ENCODE measurements around the gene SFSWAP. TPM values are rescaled to one million over a fixed set of nuclear protein-coding genes. Genes with fewer than 3 reads are reported as not detected.

Gene SFSWAP
- total RNA-seq, 1 experiment from 2014 or later: 50.4 TPM

DNA sequence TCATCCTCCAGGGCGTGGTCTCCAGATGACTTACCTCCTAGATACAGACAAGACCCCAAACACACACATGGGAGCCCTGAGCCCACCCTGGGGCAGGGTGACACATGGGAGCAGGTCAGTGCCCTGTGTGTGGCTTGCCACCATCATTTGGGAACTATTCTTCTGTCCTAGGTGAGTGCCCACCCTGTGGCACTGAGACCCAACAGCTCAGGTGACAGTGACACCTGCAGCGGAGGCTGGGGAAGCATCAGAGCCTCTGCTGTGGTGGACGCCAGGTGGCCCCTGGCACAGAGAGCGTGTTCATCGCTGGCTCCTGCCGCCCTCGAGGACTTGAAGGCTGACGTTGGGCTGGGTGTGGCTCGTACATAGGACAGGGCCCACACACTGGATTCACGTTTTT lies 23.0 kb downstream of the SFSWAP start:
- ChIA-PET POLR2A (no interaction called here), CTCF (no interaction called here), RAD21 (ENCODE audit: low non-redundant PET in 1 of 2, low total read pairs in 2 of 2, uncharacterized antibody in 2 of 2, unreplicated experiment in 2 of 2) (no interaction called here)
- no TSS peak for BruUV-seq (replicated peaks)
- ATAC-seq: no peak
- Histone ChIP-seq H2AFZ (ENCODE audit: low read depth, low read length, poor library complexity, severe bottlenecking) (no peak overlapping the region), H3K27me3 (ENCODE audit: insufficient read depth, low read length) (no peaks in the 10 kb centered on the region), H3K9me3 (ENCODE audit: control insufficient read depth in 1 of 2, insufficient read depth in 1 of 2, low read depth in 1 of 2, low read length in 2 of 2) (no peaks in the 10 kb centered on the region), H3K36me3 (ENCODE audit: control insufficient read depth in 1 of 2, insufficient read depth in 2 of 2, low read length in 2 of 2) (peaks cover 37 to 55% of the 10 kb centered on the region in 2 experiments), H3K27ac (ENCODE audit: low read depth, low read length) (no peak overlapping the region), H3K9ac (ENCODE audit: low read length) (no peak overlapping the region), H3K79me2 (ENCODE audit: insufficient read depth, low read length) (peaks cover 26% of the 10 kb centered on the region), H3K4me3 (replicated peaks in 1 of 2; ENCODE audit: low read depth in 1 of 2, low read length in 2 of 2) (no peak overlapping the region), H3K9me2 (ENCODE audit: insufficient read depth) (no peaks in the 10 kb centered on the region), H3K4me1 (ENCODE audit: control insufficient read depth in 1 of 2, insufficient read depth in 2 of 2, low read length in 2 of 2) (peaks cover 15 to 28% of the 10 kb centered on the region in 2 experiments), H3K4me2 (ENCODE audit: low read length) (no peak overlapping the region), H4K20me1 (ENCODE audit: insufficient read depth) (no peaks in the 10 kb centered on the region)
- TF ChIP-seq ZFX (IDR thresholded peaks at IDR 0.05) (no peak), CEBPB (IDR thresholded peaks at IDR 0.05; ENCODE audit: low read depth) (no peak), FOSL1 (IDR thresholded peaks at IDR 0.05; ENCODE audit: low read depth) (no peak), TCF7L2 (IDR thresholded peaks at IDR 0.05; ENCODE audit: borderline replicate concordance, extremely low read depth, insufficient read depth, insufficient read length) (no peak), RAD21 (IDR thresholded peaks at IDR 0.05; ENCODE audit: low read depth) (no peak), CBX3 (IDR thresholded peaks at IDR 0.05; ENCODE audit: low read depth) (no peak)
- TF ChIP-seq, protein P1, sequence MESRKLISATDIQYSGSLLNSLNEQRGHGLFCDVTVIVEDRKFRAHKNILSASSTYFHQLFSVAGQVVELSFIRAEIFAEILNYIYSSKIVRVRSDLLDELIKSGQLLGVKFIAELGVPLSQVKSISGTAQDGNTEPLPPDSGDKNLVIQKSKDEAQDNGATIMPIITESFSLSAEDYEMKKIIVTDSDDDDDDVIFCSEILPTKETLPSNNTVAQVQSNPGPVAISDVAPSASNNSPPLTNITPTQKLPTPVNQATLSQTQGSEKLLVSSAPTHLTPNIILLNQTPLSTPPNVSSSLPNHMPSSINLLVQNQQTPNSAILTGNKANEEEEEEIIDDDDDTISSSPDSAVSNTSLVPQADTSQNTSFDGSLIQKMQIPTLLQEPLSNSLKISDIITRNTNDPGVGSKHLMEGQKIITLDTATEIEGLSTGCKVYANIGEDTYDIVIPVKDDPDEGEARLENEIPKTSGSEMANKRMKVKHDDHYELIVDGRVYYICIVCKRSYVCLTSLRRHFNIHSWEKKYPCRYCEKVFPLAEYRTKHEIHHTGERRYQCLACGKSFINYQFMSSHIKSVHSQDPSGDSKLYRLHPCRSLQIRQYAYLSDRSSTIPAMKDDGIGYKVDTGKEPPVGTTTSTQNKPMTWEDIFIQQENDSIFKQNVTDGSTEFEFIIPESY (IDR thresholded peaks at IDR 0.05; ENCODE audit: extremely low read depth, insufficient replicate concordance, low read length): no peak
- TF ChIP-seq, protein P2, sequence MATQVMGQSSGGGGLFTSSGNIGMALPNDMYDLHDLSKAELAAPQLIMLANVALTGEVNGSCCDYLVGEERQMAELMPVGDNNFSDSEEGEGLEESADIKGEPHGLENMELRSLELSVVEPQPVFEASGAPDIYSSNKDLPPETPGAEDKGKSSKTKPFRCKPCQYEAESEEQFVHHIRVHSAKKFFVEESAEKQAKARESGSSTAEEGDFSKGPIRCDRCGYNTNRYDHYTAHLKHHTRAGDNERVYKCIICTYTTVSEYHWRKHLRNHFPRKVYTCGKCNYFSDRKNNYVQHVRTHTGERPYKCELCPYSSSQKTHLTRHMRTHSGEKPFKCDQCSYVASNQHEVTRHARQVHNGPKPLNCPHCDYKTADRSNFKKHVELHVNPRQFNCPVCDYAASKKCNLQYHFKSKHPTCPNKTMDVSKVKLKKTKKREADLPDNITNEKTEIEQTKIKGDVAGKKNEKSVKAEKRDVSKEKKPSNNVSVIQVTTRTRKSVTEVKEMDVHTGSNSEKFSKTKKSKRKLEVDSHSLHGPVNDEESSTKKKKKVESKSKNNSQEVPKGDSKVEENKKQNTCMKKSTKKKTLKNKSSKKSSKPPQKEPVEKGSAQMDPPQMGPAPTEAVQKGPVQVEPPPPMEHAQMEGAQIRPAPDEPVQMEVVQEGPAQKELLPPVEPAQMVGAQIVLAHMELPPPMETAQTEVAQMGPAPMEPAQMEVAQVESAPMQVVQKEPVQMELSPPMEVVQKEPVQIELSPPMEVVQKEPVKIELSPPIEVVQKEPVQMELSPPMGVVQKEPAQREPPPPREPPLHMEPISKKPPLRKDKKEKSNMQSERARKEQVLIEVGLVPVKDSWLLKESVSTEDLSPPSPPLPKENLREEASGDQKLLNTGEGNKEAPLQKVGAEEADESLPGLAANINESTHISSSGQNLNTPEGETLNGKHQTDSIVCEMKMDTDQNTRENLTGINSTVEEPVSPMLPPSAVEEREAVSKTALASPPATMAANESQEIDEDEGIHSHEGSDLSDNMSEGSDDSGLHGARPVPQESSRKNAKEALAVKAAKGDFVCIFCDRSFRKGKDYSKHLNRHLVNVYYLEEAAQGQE (IDR thresholded peaks at IDR 0.05; ENCODE audit: low read depth): no peak
- intact Hi-C loops (cut with micrococcal nuclease): no loop called here
- no peak for DNase-seq (ENCODE audit: low read depth, low spot score)
